ENCODE results near the gene SPRY2.

Gene SPRY2

DNA sequence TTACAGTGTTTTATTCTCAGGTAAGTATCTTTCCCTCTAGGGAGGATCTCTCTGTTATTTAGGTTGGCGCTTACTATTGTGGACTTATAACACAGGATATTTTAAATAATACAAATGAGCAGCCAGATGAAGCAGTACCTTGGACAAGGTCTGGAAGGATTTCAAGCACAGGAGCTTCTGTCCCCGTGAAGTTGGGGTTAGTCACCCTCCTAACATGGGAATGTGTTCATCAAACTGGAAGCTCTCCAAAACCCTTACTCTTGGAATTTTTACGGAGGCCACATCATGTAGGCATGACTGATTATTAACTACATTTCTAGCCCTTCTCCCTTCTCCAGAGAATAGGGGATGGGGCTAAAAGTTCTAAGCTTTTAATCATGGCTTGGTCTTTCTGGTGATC lies 38.3 kb upstream of the SPRY2 start:
- Histone ChIP-seq H2AFZ (ENCODE audit: low read depth, low read length) (no peak overlapping the region), H3K9me3 (ENCODE audit: insufficient read depth, low read length) (no peaks in the 10 kb centered on the region)

DNA sequence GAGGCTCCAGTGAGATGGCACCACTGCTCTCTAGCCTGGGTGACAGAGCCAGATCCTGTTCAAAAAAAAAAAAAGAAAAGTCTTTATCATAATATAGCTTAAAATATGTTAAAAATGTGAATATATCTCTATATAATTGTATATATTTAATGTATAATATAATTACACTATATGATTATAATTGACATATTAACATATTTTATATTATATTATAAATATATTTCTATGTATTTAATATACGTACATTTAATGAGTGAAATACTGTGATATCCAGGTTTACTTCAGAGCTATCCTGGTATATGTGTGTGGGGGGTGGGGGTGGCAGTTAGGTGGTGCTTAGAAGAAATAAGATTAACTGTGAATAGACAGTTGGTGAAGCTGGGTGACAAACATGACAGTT lies 35.6 kb upstream of the SPRY2 start:
- Histone ChIP-seq H4K20me1 (ENCODE audit: insufficient read depth, low read length) (no peaks in the 10 kb centered on the region), H3K9me3 (ENCODE audit: insufficient read depth, low read length) (no peaks in the 10 kb centered on the region), H3K9ac (ENCODE audit: low read length) (no peak overlapping the region), H2AFZ (ENCODE audit: low read depth, low read length) (no peak overlapping the region), H3K4me1 (ENCODE audit: low read length) (no peaks in the 10 kb centered on the region), H3K36me3 (replicated peaks; ENCODE audit: low read depth, low read length) (no peaks in the 10 kb centered on the region), H3K27ac (ENCODE audit: low read length) (no peak overlapping the region), H3K4me3 (ENCODE audit: low read length) (no peak overlapping the region), H3K79me2 (ENCODE audit: low read length) (no peaks in the 10 kb centered on the region), H3K27me3 (ENCODE audit: low read depth, low read length) (no peaks in the 10 kb centered on the region), H3K4me2 (ENCODE audit: low read length) (no peak overlapping the region)
- TF ChIP-seq EZH2phosphoT487 (IDR thresholded peaks at IDR 0.05; ENCODE audit: low read depth): no peak
- TF ChIP-seq, protein P1, sequence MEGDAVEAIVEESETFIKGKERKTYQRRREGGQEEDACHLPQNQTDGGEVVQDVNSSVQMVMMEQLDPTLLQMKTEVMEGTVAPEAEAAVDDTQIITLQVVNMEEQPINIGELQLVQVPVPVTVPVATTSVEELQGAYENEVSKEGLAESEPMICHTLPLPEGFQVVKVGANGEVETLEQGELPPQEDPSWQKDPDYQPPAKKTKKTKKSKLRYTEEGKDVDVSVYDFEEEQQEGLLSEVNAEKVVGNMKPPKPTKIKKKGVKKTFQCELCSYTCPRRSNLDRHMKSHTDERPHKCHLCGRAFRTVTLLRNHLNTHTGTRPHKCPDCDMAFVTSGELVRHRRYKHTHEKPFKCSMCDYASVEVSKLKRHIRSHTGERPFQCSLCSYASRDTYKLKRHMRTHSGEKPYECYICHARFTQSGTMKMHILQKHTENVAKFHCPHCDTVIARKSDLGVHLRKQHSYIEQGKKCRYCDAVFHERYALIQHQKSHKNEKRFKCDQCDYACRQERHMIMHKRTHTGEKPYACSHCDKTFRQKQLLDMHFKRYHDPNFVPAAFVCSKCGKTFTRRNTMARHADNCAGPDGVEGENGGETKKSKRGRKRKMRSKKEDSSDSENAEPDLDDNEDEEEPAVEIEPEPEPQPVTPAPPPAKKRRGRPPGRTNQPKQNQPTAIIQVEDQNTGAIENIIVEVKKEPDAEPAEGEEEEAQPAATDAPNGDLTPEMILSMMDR (IDR thresholded peaks at IDR 0.05; ENCODE audit: low read depth, low read length): no peak

More for the DNA sequence above, 38.3 kb upstream of the SPRY2 start:
- no peak for TF ChIP-seq EZH2phosphoT487 (IDR thresholded peaks at IDR 0.05; ENCODE audit: low read depth)
- TF ChIP-seq, protein P1 (IDR thresholded peaks at IDR 0.05; ENCODE audit: low read depth, low read length): no peak
- Histone ChIP-seq H3K4me3 (ENCODE audit: low read length) (no peak overlapping the region), H3K9ac (ENCODE audit: low read length) (no peak overlapping the region), H3K4me1 (ENCODE audit: low read length) (no peaks in the 10 kb centered on the region), H3K27me3 (ENCODE audit: low read depth, low read length) (no peaks in the 10 kb centered on the region), H4K20me1 (ENCODE audit: insufficient read depth, low read length) (no peaks in the 10 kb centered on the region), H3K27ac (ENCODE audit: low read length) (no peak overlapping the region), H3K4me2 (ENCODE audit: low read length) (no peak overlapping the region), H3K36me3 (replicated peaks; ENCODE audit: low read depth, low read length) (no peaks in the 10 kb centered on the region), H3K79me2 (ENCODE audit: low read length) (no peaks in the 10 kb centered on the region)

DNA sequence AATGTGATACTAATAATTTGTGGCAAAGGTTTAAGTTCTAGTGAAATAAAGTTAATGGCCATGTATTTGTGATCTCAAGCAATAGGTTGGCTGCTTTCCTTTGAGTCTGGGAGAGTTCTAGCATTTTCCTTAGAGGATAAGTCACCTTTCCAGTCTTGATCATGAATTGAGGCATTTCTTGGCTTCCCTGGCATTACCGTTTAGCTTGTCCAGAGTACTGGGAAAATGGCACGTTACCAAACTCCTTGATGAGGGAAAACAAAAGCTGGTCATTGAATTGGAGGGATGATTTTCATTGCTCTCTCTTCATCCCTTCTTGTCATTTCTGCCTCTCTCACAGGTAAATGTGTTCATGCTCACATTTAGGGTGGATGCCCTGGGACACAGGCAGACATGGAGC lies 34.0 kb upstream of the SPRY2 start:
- no peak overlapping the region for H3K27ac ChIP-seq (ENCODE audit: low read length)
- H3K27me3 ChIP-seq (ENCODE audit: low read depth, low read length): no peaks in the 10 kb centered on the region
- H3K36me3 ChIP-seq (replicated peaks; ENCODE audit: low read depth, low read length): no peaks in the 10 kb centered on the region
- no peaks in the 10 kb centered on the region for H3K9me3 ChIP-seq (ENCODE audit: insufficient read depth, low read length)
- no peak overlapping the region for H3K4me3 ChIP-seq (ENCODE audit: low read length)
- no peak overlapping the region for H3K4me2 ChIP-seq (ENCODE audit: low read length)
- H4K20me1 ChIP-seq (ENCODE audit: insufficient read depth, low read length): no peaks in the 10 kb centered on the region
- no peak overlapping the region for H3K9ac ChIP-seq (ENCODE audit: low read length)
- TF ChIP-seq EZH2phosphoT487 (IDR thresholded peaks at IDR 0.05; ENCODE audit: low read depth): no peak
- TF ChIP-seq, protein P1 (IDR thresholded peaks at IDR 0.05; ENCODE audit: low read depth, low read length): no peak
- no peak overlapping the region for H2AFZ ChIP-seq (ENCODE audit: low read depth, low read length)
- no peaks in the 10 kb centered on the region for H3K4me1 ChIP-seq (ENCODE audit: low read length)
- H3K79me2 ChIP-seq (ENCODE audit: low read length): no peaks in the 10 kb centered on the region

DNA sequence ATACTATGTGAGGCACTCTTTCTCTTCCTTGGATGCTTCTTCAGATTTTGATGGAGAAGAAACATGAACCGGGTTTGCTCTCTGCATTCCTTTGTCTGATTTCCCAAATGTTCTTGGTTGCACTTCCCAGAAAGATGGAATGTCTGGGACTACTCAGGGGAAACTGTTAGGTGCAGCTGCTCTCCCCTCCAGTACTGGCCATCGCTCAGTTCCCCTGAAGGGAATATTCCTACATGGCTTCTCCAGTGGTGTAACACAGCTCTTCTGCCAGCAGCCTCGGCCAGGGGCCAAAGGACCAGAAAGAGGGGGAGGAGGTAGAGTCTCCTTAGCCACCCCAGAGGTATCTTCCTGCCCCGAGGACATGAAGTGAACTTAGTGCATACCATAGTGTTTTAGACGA lies 33.5 kb upstream of the SPRY2 start:
- Histone ChIP-seq H3K9me3 (ENCODE audit: insufficient read depth, low read length) (no peaks in the 10 kb centered on the region), H4K20me1 (ENCODE audit: insufficient read depth, low read length) (no peaks in the 10 kb centered on the region), H3K79me2 (ENCODE audit: low read length) (no peaks in the 10 kb centered on the region), H3K4me3 (ENCODE audit: low read length) (no peak overlapping the region), H3K4me2 (ENCODE audit: low read length) (no peak overlapping the region), H3K27ac (ENCODE audit: low read length) (no peak overlapping the region), H3K4me1 (ENCODE audit: low read length) (no peaks in the 10 kb centered on the region), H3K36me3 (replicated peaks; ENCODE audit: low read depth, low read length) (no peaks in the 10 kb centered on the region), H2AFZ (ENCODE audit: low read depth, low read length) (no peak overlapping the region), H3K27me3 (ENCODE audit: low read depth, low read length) (no peaks in the 10 kb centered on the region), H3K9ac (ENCODE audit: low read length) (no peak overlapping the region)
- TF ChIP-seq EZH2phosphoT487 (IDR thresholded peaks at IDR 0.05; ENCODE audit: low read depth): no peak
- TF ChIP-seq, protein P1 (IDR thresholded peaks at IDR 0.05; ENCODE audit: low read depth, low read length): no peak

Measured in OCI-LY3 (cell line).